RWPE2 (cell line): ENCODE measurements around the gene MDM4.

Experiments used
- ATAC-seq: fragments of 200-7000 bp; cut with Tn5 transposase; 3 replicates; pipeline ENCODE4 v1.9.1; 2021; ENCODE audit warnings: low read depth
- DNase-seq: peaks from one replicate; pipeline ENCODE4 v3.0.0-alpha.2; 2020; ENCODE audit warnings: low spot score
- H3K27ac ChIP-seq: fragments of 450-650 bp; 2 replicates; pipeline ENCODE4 v1.5.1; 2017; ENCODE audit warnings: mild to moderate bottlenecking; ENCODE audit not compliant: poor library complexity, severe bottlenecking
- H3K27me3 ChIP-seq: fragments of 250-450 bp; sonication (Bioruptor Pico); 2 replicates; pipeline ENCODE4 v1.5.1; 2021; ENCODE audit warnings: mild to moderate bottlenecking, moderate library complexity; ENCODE audit not compliant: insufficient read depth, poor library complexity, severe bottlenecking
- H3K36me3 ChIP-seq: fragments of 250-450 bp; sonication (Bioruptor Pico); 2 replicates; pipeline ENCODE4 v1.5.1; 2020; ENCODE audit warnings: low read depth, mild to moderate bottlenecking, moderate library complexity
- H3K4me1 ChIP-seq: fragments of 250-450 bp; sonication (Bioruptor Pico); 2 replicates; pipeline ENCODE4 v1.5.1; 2021; ENCODE audit warnings: mild to moderate bottlenecking, moderate library complexity; ENCODE audit not compliant: insufficient read depth, poor library complexity, severe bottlenecking
- H3K4me3 ChIP-seq: fragments of 250-450 bp; sonication (Bioruptor Pico); 2 replicates; pipeline ENCODE4 v1.5.1; 2021; ENCODE audit warnings: mild to moderate bottlenecking, moderate library complexity; ENCODE audit not compliant: severe bottlenecking
- H3K9me3 ChIP-seq: fragments of 250-450 bp; sonication (Bioruptor Pico); 2 replicates; pipeline ENCODE4 v1.5.1; 2021; ENCODE audit warnings: mild to moderate bottlenecking, moderate library complexity; ENCODE audit not compliant: severe bottlenecking
- CTCF ChIP-seq: fragments of 450-650 bp; IDR thresholded peaks from one replicate; pipeline ENCODE4 v1.5.1; 2017; ENCODE audit warnings: mild to moderate bottlenecking, moderate library complexity; ENCODE audit not compliant: poor library complexity, severe bottlenecking

Gene MDM4

GRCh38 chr1:204495078-204495753 lies 21.0 kb upstream of the MDM4 start:
- no peaks in the 10 kb centered on the region for H3K9me3 ChIP-seq
- DNase-seq: no peak
- peak overlapping the region; percentile 84 for H3K4me3 ChIP-seq
- no peaks in the 10 kb centered on the region for H3K27me3 ChIP-seq
- H3K27ac ChIP-seq: peak overlapping the region; percentile 58
- no peak for TF ChIP-seq CTCF
- H3K36me3 ChIP-seq: no peaks in the 10 kb centered on the region
- peaks cover 4% of the 10 kb centered on the region for H3K4me1 ChIP-seq
- 0 out of 3 replicates have a peak, but pooled peaks have one; percentile 3 for ATAC-seq

DNA sequence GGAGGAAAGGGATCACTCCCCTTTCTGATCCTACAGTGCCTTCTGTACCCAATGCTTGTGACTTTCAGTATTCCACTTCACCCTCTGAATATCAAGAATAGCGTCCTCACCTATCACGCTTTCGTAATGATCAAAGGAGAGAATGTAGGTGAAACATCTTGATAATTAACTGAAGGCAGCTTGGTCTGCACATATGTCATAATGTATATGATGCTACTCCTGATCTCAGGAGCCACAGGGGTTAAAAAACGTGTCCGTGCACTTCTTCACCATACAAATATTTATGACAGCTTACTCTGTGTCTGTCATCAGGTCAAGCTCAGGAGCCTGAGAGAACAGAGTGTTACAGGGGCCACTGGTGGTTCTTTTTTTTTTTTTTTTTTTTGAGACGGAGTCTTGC lies 20.4 kb upstream of the MDM4 start:
- Histone ChIP-seq H3K4me1 (peaks cover 4% of the 10 kb centered on the region), H3K36me3 (no peaks in the 10 kb centered on the region), H3K9me3 (no peaks in the 10 kb centered on the region), H3K4me3 (no peak overlapping the region), H3K27me3 (no peaks in the 10 kb centered on the region), H3K27ac (no peak overlapping the region)
- TF ChIP-seq CTCF: no peak
- ATAC-seq: no peak
- DNase-seq: no peak

- no peaks in the 10 kb centered on the region for H3K27me3 ChIP-seq
- H3K36me3 ChIP-seq: no peaks in the 10 kb centered on the region
- no peak overlapping the region for H3K27ac ChIP-seq
- H3K4me1 ChIP-seq: peaks cover 4% of the 10 kb centered on the region
- H3K9me3 ChIP-seq: no peaks in the 10 kb centered on the region
- no peak for ATAC-seq
- no peak for TF ChIP-seq CTCF
- H3K4me3 ChIP-seq: no peak overlapping the region
- DNase-seq: no peak
Measured at GRCh38 chr1:204498981-204499380, 17.2 kb upstream of the MDM4 start.

- TF ChIP-seq CTCF: no peak
- H3K9me3 ChIP-seq: no peaks in the 10 kb centered on the region
- H3K4me1 ChIP-seq: peaks cover 4% of the 10 kb centered on the region
- DNase-seq: no peak
- no peak for ATAC-seq
- no peak overlapping the region for H3K27ac ChIP-seq
- no peaks in the 10 kb centered on the region for H3K27me3 ChIP-seq
- H3K36me3 ChIP-seq: no peaks in the 10 kb centered on the region
- H3K4me3 ChIP-seq: no peak overlapping the region
Measured at GRCh38 chr1:204499511-204500468, 16.4 kb upstream of the MDM4 start.
